Activated naive CD4-positive, alpha-beta T cell treated with anti-CD3 and anti-CD28 coated beads, Interleukin-2, amount 50 U/mL, for 16 hours (primary cell): ENCODE results near the gene FGFR2.
"Not testable (repeated sequence)": the region's sequence is repeated elsewhere in the genome, so short reads cannot be mapped to it uniquely, and the experiment has no call there.

Experiments used
- DNase-seq: peaks from one replicate; pipeline ENCODE4 v3.0.0-alpha.2; 2020

The FGFR2 gene

GRCh38 chr10:121583857-121584256 lies 14.4 kb downstream of the FGFR2 start:
- DNase-seq: no peak

DNA sequence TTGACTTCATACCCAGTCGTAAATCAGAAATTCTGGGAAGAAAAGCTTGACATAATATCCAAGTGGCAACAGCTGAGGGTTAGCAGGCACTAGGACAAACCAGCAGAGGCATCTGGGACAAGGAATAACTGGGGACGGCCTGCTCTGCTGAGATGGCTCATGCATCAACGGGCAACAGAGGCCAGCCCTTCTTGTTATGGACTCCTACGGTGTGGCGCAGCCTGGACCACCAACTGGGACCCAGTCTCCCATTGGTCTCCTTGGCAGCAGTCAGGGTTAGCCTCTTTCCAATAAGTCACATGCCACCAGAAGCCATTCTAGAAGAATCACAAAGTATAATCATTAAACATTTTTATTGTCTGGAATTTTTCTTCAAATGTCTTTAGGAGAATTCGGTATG lies 15.0 kb downstream of the FGFR2 start:
- no peak for DNase-seq

DNA sequence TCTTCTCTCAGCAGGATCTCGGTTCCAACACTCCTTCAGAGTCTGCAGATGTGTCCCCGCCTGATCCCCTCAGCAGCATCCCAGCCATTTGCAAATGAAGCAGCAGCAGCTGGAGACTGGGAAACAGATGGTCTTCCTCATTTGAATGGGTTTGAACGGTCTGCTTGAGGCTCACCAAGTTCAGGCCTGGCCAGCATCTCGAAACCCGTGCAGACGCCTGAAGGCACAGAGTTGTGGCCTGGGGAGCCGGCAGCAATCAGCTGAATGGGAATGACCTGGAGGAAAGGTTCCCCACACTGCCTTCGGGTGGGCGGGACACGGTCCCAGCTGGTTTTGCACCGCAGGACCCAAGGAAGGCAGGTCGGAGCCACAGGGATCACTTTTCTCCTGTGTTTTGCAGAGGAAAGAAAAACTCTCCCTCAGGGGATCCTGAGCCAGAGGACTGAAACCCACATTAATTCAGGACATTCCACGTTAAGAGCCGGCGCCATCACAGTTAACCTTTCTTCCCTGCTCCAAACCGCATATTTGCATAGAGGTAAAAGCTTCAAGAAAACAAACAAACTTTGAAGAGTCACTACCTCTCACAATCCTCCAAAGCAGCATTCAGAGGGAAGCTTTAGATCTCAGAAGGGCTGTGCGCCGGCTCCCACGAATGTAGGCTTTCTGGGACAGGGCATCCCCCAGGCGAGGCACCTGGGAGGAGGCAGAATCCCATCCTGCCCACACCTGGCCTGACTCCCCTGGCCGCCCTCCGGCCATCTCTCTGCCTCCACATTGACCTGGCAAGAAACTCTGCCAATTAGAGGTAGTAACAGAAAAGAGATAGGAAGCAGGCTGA lies 17.7 kb downstream of the FGFR2 start:
- no peak for DNase-seq

GRCh38 chr10:121579656-121580055 lies 18.6 kb downstream of the FGFR2 start:
- no peak for DNase-seq

DNA sequence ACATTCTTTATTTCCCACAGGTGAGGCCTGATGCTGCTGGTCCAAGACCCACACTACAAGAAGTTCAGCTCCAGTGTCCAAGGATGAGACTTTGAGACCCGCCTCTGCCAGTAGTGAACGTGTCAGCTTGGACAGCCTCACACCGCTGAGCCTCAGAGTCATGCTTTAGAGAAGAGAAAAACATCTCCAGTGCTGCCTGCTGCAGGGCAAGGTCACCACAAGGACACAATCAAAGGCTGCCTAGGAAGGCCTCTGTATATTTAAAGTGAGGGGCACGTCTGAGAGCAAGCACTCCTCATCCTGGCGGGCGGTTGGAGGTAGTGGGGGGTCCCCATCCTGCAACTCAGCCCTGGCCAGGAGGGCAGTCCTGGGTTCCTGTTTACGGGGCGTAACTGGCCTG lies 19.3 kb downstream of the FGFR2 start:
- DNase-seq: no peak

GRCh38 chr10:121578298-121578697 lies 19.9 kb downstream of the FGFR2 start:
- DNase-seq: no peak

DNA sequence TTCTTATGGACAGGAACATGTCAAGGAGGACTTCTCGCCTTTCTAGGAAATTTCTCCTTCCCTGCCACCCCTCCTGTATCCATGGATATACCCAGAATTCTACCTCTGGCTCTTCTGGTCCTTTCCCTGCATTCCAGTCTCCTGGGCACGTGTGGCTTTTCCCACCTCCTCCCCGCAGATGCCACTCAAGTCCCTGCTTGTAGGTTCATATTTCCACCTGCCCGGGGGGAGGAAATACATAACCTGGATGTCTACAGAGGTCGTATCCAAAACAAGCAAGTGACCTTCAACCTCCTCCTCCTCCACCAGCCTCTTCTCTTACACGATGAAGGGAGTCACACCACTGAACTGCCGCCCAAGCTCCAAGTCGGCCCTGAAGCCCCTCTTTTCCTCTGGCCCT lies 20.7 kb downstream of the FGFR2 start:
- DNase-seq: no peak

- DNase-seq: no peak
Observed at GRCh38 chr10:121576139-121576538, 22.1 kb downstream of the FGFR2 start.

DNA sequence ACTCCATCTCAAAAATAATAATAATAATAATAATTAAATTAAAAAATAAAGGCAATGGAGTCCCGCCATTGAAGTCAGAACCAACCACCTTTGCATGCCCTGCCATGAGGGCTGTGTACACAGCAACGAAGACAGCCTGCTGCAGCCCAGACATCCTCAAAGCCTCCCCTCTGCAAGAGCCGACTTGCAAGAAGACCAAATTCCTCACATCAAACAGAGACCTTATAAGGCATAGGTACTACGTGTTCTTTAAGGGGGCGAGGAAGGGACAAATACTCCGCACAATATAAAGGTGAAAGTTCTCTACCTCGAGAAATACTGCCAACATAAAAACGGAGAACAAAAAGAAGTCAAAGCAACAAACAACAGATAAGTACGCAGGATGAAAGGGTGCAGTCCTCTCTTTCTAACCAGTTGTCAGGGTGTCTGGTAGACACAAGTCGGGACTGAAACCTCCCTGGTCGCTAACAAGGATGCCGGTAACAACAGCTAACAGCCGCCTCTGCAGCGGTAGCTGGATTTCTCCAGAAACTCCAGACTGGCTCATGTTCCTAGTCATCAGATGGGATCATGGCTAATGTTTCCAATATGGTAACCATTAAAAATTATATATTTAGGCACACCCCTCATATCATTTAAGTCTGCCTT lies 23.6 kb downstream of the FGFR2 start:
- no peak for DNase-seq

DNA sequence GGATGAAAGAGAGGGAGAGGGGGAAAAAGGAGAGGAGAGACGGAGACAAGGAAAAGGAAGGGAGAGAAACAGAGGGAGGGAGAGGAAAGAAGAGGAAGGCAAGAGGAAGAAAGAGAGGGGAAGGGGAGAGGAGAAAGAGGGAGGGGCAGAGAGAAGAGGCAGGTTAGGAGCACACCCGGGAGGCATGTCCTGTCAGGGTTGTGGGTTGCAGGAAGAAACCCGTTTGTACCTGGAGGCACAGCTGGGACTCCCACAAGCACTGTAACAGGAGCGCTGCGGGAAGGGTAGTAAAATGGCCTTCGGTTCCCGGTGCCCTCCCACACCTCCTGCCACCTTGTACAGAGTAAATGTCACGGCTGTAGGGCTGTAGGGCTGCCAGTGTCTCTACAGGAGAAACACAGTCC lies 24.7 kb downstream of the FGFR2 start:
- DNase-seq: no peak

GRCh38 chr10:121572859-121573537 lies 25.2 kb downstream of the FGFR2 start:
- DNase-seq: no peak

- no peak for DNase-seq
Observed at GRCh38 chr10:121570315-121570714, 27.9 kb downstream of the FGFR2 start.

- DNase-seq: no peak
Observed at GRCh38 chr10:121568275-121568674, 30.0 kb downstream of the FGFR2 start.

- DNase-seq: no peak
Observed at GRCh38 chr10:121567569-121567968, 30.7 kb downstream of the FGFR2 start.

- DNase-seq: no peak
Observed at GRCh38 chr10:121566755-121567154, 31.5 kb downstream of the FGFR2 start.

- no peak for DNase-seq
Observed at GRCh38 chr10:121559326-121560026, 38.8 kb downstream of the FGFR2 start.

DNA sequence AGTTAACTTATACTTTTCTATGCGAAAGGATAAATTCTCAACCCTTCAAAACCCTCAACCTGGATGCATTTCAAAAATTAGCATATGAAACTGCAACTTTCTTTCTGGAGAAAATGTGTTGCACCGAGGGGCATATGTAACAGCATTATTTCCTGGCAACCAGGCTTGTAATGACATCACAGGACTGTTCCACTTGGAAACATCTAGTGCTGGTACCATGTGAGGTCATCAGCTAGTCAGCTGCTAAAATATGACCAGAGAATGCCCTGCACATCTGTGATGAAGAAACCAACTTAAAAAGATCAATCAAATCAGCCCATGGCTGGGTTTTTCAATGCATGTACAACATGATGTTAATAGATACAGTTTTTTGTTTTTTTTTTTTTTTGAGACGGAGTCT lies 40.0 kb downstream of the FGFR2 start:
- DNase-seq: no peak

GRCh38 chr10:121556918-121557573 lies 41.2 kb downstream of the FGFR2 start:
- DNase-seq: no peak

- no peak for DNase-seq
Observed at GRCh38 chr10:121556455-121556854, 41.8 kb downstream of the FGFR2 start.

GRCh38 chr10:121554916-121555315 lies 43.3 kb downstream of the FGFR2 start:
- not testable (repeated sequence) for DNase-seq

DNA sequence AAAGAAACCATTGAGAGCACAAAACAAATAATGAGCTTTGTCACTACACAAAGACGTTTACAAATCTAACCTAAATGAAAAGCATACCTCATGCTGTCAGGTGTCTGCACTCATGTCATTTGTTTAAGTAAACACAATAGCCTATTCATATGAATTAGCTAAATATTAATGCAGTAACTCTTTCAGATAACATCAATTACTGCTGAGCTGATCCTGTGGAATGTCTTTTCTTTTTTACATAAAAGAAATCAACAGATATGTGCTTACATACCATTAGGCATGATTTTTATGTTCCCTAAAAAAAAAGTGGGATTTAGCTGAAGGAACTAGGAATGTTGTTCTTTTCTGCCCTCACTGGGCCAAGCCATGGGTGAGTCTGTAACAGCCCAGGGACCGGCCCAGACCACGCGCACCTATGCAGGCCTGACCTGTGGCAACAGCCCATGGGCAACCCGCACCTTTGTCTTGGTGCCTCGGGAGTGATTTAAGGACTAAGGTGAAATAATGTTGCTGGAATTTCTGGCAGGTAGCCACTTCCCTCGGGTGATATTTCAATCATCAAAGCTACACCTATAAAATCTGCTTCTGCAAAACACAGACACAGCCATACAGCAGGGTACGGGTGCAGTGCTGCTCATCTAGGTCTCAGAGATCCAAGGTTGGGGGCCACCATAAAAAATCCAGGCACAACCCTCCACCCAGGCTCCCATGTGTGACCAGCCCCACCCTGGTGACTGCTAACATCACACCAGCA lies 44.6 kb downstream of the FGFR2 start:
- no peak for DNase-seq

DNA sequence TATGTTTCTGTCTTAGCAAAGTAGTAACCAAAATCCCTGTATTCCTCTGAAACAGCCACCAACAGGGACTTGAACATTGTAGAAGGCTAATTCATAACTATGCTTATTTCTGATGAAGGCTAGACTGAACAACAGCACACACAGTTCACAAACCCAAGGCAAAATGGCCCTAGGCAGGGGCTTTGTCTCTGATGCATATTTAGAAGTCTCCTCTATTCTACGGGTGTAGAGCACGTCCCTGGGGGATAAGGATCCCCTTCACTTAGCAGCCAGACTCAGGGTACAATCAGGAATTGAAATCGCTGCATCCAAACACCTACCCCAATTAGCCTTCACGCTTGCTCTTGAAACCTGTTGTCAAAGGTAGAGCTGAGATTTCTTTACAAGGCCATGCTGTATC lies 45.5 kb downstream of the FGFR2 start:
- DNase-seq: no peak
